Natural killer cell (primary cell): ENCODE results near the gene P2RY4. TPM values are rescaled to one million over a fixed set of nuclear protein-coding genes. Genes with fewer than 3 reads are reported as not detected.
A peak's percentile ranks its signal among the peaks of the same experiment; 100 is the strongest.

Experiments used
- ATAC-seq, 3 donors: fragments of 150-1000 bp in 2 of 3; fragments of 200-7000 bp in 1 of 3; cut with Tn5 transposase; 1 replicate in 1 of 3; 2 replicates in 2 of 3; pipeline ENCODE4 v1.10.0; 2021; ENCODE audit warnings: mild to moderate bottlenecking in 2 of 3, moderate library complexity in 2 of 3
- DNase-seq, 2 donors: peaks; one replicate each; pipeline versions ENCODE4 v3.0.0 to v3.0.0-alpha.2; 2013 to 2021; ENCODE audit warnings: mixed read lengths in 1 of 2
- H3K27ac ChIP-seq: one replicate; pipeline ENCODE4 v1.5.1; 2013; ENCODE audit warnings: mild to moderate bottlenecking, low read length
- H3K27me3 ChIP-seq: one replicate; pipeline ENCODE4 v1.6.1; 2013; ENCODE audit warnings: low read length; ENCODE audit not compliant: control insufficient read depth, insufficient read depth
- H3K36me3 ChIP-seq: one replicate; pipeline ENCODE4 v1.6.1; 2013; ENCODE audit warnings: low read length; ENCODE audit not compliant: control insufficient read depth, insufficient read depth
- H3K4me1 ChIP-seq: one replicate; pipeline ENCODE4 v1.6.1; 2013; ENCODE audit warnings: low read length; ENCODE audit not compliant: control insufficient read depth, insufficient read depth
- H3K4me3 ChIP-seq: one replicate; pipeline ENCODE4 v1.5.1; 2013; ENCODE audit warnings: low read length
- H3K9me3 ChIP-seq: one replicate; pipeline ENCODE4 v1.6.1; 2013; ENCODE audit warnings: low read length; ENCODE audit not compliant: control insufficient read depth, insufficient read depth
- H3K27ac Mint-ChIP-seq, 2 donors: one replicate each; pipeline ENCODE4 v1.8.0; 2022; ENCODE audit warnings: mild to moderate bottlenecking in 2 of 2, mixed read lengths in 2 of 2, moderate library complexity in 1 of 2
- H3K27me3 Mint-ChIP-seq, 2 donors: one replicate each; pipeline ENCODE4 v1.8.0; 2022; ENCODE audit warnings: low read depth in 2 of 2, mixed read lengths in 2 of 2
- H3K36me3 Mint-ChIP-seq: one replicate; pipeline ENCODE4 v1.8.0; 2022; ENCODE audit warnings: mixed read lengths
- H3K4me1 Mint-ChIP-seq, 2 donors: one replicate each; pipeline ENCODE4 v1.8.0; 2022; ENCODE audit warnings: mixed read lengths in 2 of 2
- H3K4me3 Mint-ChIP-seq: one replicate; pipeline ENCODE4 v1.8.0; 2022; ENCODE audit warnings: mild to moderate bottlenecking, moderate library complexity, mixed read lengths
- H3K9me3 Mint-ChIP-seq, 2 donors: one replicate each; pipeline ENCODE4 v1.8.0; 2022; ENCODE audit warnings: mixed read lengths in 2 of 2
- WGBS: methylation state at CpG from one replicate; pipeline ENCODE4 v1.1.7; 2013; ENCODE audit warnings: missing lambda C conversion rate; ENCODE audit not compliant: insufficient coverage; 5-methylcytosine and 5-hydroxymethylcytosine counted together
- intact Hi-C: fragments of 100-400 bp; cut with micrococcal nuclease; formaldehyde crosslinking; loops from one replicate; pipeline ENCODE4 v1.14.2; 2022
- total RNA-seq, 4 donors: library from RNA; stranded (reverse); fragments of 120-200 nt in 1 of 4; gene quantifications; one replicate each; pipeline versions ENCODE4 v1.2.3 to v1.2.4, GENCODE V29; 2013 to 2022
- TF ChIP-seq, protein P1 (sequence below): fragments of 200-600 bp; IDR thresholded peaks from one replicate; pipeline ENCODE4 v1.8.0; 2022; ENCODE audit warnings: antibody characterized with exemption

P2RY4 gene
- total RNA-seq, 3 donors from 2014 or later (not counting 1 experiment from before 2014, with no cell fraction given) = 0.53 to 0.64 (median 0.61) TPM

DNA sequence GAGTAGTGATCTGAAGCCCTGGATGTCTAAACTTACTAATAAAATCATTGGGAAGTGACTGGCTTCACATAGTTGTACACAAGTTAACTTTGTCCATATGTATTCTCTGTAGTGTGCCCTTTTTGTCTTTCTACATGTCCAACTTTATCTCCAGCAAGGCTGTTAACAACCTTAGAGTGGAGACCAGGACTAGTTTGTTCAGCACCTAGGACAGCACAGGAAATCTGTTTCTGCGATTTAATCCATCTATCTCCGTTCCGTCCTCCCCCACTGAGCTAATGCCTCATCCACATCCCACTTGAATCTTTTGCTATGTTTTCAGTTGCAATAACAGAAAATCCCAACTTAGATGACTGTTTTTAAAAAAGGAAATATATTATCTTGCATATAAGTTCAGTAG lies 4.8 kb upstream of the P2RY4 start:
- Histone ChIP-seq H3K27ac (no peak overlapping the region), H3K4me3 (no peak overlapping the region), H3K36me3 (no peaks in the 10 kb centered on the region), H3K27me3 (no peaks in the 10 kb centered on the region), H3K4me1 (no peaks in the 10 kb centered on the region), H3K9me3 (no peaks in the 10 kb centered on the region)
- Mint-ChIP-seq H3K36me3 (no peaks in the 10 kb centered on the region), H3K27me3 (peaks cover 0 to 9% of the 10 kb centered on the region in 2 donors), H3K4me1 (no peaks in the 10 kb centered on the region), H3K4me3 (no peak overlapping the region), H3K27ac (no peak overlapping the region), H3K9me3 (no peaks in the 10 kb centered on the region)
- WGBS = 95% methylated on average over 3 of the region's 3 CpGs
- ATAC-seq = no peak
- intact Hi-C loops = no loop called here
- DNase-seq = no peak
- TF ChIP-seq, protein P1, sequence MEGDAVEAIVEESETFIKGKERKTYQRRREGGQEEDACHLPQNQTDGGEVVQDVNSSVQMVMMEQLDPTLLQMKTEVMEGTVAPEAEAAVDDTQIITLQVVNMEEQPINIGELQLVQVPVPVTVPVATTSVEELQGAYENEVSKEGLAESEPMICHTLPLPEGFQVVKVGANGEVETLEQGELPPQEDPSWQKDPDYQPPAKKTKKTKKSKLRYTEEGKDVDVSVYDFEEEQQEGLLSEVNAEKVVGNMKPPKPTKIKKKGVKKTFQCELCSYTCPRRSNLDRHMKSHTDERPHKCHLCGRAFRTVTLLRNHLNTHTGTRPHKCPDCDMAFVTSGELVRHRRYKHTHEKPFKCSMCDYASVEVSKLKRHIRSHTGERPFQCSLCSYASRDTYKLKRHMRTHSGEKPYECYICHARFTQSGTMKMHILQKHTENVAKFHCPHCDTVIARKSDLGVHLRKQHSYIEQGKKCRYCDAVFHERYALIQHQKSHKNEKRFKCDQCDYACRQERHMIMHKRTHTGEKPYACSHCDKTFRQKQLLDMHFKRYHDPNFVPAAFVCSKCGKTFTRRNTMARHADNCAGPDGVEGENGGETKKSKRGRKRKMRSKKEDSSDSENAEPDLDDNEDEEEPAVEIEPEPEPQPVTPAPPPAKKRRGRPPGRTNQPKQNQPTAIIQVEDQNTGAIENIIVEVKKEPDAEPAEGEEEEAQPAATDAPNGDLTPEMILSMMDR = no peak

DNA sequence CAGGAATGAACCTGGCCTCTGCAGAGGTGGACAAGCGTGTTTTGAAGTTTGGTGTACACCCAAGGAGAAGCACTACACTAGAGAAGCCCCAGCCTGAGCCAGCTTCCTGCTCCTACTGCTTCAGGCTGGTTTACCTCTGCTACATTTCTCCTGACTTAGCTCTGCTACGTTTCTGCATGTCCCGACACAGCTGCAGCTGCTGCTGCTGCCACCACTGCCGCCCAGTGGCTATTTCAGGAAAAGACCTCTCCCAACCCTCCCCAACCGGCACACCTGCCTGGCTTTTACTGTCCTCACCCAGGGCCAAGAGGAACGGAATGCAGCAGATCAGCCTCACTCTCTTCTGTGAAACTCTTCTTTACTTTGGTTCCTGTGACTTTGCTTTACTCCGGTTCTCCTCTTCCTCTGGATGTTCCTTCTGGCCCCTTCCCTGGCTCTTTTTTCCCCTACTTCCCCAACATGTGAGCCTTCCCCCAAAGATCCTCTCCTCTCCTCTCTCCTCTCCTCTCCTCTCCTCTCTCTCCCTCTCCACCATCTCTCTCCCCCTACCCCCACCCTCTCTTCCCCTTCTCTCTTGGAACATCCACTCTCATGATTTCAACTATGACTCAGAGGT lies 3.1 kb upstream of the P2RY4 start:
- DNase-seq (peak in 1 of 2 donors; percentile 23), ATAC-seq (no peak)
- H3K36me3 Mint-ChIP-seq = no peaks in the 10 kb centered on the region
- H3K4me1 Mint-ChIP-seq = peaks cover 0 to 2% of the 10 kb centered on the region in 2 donors
- H3K4me1 ChIP-seq = no peaks in the 10 kb centered on the region
- intact Hi-C loops = no loop called here
- H3K4me3 Mint-ChIP-seq = no peak overlapping the region
- 44% methylated on average over 7 of the region's 7 CpGs for WGBS
- no peaks in the 10 kb centered on the region for H3K9me3 ChIP-seq
- TF ChIP-seq, protein P1 = no peak
- H3K4me3 ChIP-seq = no peak overlapping the region
- H3K27ac Mint-ChIP-seq = no peak overlapping the region
- no peaks in the 10 kb centered on the region for H3K27me3 ChIP-seq
- no peaks in the 10 kb centered on the region for H3K9me3 Mint-ChIP-seq
- no peaks in the 10 kb centered on the region for H3K36me3 ChIP-seq
- H3K27ac ChIP-seq = no peak overlapping the region
- peaks cover 0 to 9% of the 10 kb centered on the region in 2 donors for H3K27me3 Mint-ChIP-seq

DNA sequence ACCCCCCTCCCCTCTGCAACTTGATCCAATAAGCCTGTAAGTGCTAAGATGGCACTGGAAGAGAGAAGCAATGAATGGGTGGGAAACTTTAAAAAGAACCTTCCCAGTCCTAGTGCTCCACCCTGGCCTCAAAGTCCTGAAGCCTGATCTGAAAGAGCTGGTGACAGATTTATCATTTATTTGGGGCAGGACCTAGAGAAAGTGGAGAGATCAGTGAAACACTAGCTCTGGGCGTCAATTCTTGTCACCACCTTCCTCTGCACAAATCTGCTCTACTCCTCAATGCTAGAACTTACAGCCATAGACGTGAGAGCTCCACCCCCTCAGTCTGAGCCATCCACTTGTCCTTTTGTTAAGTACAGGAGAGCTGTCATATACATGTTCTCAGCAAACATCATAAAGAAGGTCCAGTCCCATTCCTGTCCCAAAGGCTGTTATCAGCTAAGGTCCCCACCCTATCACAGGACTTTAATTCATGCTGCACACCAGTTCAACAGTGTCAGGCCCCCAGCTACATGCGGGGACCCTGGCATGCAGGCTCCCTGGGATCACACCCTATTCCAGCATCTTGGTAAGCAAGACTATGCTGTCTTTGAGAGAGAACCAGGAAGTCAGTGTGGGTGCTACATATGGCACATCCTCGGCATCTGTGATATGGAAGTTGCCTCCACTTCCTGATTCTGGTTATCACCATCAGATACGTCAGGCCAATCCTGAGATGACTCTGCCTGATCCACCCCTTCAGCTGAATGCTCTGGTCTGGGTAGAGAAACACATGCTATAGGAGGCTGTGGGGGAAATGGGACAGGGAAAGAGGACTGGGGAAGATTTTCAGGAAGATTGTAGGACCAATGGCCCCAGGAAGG lies 2.3 kb downstream of the P2RY4 start:
- WGBS = 79% methylated on average over 5 of the region's 5 CpGs
- Histone ChIP-seq H3K27me3 (no peaks in the 10 kb centered on the region), H3K4me3 (no peak overlapping the region), H3K27ac (no peak overlapping the region), H3K4me1 (no peaks in the 10 kb centered on the region), H3K9me3 (no peaks in the 10 kb centered on the region), H3K36me3 (no peaks in the 10 kb centered on the region)
- DNase-seq = no peak
- no peak for ATAC-seq
- intact Hi-C loops = no loop called here
- no peak overlapping the region for H3K27ac Mint-ChIP-seq
- peaks cover 0 to 4% of the 10 kb centered on the region in 2 donors for H3K4me1 Mint-ChIP-seq
- H3K9me3 Mint-ChIP-seq = no peaks in the 10 kb centered on the region
- H3K36me3 Mint-ChIP-seq = no peaks in the 10 kb centered on the region
- H3K4me3 Mint-ChIP-seq = no peak overlapping the region
- no peaks in the 10 kb centered on the region for H3K27me3 Mint-ChIP-seq
- TF ChIP-seq, protein P1 = no peak
